Astrocyte of the cerebellum (primary cell): ENCODE measurements around the gene PIM1.

Source experiments
- DNase-seq: peaks from one replicate; pipeline ENCODE4 v3.0.0-alpha.2; 2011; ENCODE audit warnings: low read depth
- H3K4me3 ChIP-seq: 2 replicates; pipeline ENCODE4 v1.5.1; 2011; ENCODE audit warnings: mild to moderate bottlenecking, low read depth, low read length, moderate library complexity
- in situ Hi-C: cut with HindIII; loops from 2 replicates; pipeline ENCODE4 v1.10.0; 2017; ENCODE audit warnings: low sequenced_read_pairs
- TF ChIP-seq, protein P1 (sequence below): IDR thresholded peaks from 2 replicates; pipeline ENCODE4 v1.5.1; 2012; ENCODE audit warnings: low read length, low read depth, moderate library complexity, mild to moderate bottlenecking; ENCODE audit errors: missing control alignments

The PIM1 gene

DNA sequence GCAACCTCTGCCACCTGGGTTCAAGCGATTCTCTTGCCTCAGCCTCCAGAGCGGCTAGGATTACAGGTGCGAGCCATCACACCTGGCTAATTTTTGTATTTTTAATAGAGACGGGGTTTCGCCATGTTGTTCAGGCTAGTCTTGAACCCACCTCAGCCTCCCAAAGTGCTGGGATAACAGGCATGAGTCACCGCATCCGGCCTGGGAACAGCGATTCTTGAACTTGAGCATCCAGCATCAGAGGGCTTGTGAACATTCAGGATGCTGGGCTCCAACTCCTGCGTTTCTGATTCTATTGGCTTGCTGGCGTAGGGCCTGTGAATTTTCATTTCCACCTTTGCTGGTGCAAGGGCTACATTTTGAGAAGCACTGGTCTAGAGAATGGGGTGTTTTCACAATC, 24.5 kb upstream of the PIM1 start:
- in situ Hi-C loops = no loop called here
- TF ChIP-seq, protein P1, sequence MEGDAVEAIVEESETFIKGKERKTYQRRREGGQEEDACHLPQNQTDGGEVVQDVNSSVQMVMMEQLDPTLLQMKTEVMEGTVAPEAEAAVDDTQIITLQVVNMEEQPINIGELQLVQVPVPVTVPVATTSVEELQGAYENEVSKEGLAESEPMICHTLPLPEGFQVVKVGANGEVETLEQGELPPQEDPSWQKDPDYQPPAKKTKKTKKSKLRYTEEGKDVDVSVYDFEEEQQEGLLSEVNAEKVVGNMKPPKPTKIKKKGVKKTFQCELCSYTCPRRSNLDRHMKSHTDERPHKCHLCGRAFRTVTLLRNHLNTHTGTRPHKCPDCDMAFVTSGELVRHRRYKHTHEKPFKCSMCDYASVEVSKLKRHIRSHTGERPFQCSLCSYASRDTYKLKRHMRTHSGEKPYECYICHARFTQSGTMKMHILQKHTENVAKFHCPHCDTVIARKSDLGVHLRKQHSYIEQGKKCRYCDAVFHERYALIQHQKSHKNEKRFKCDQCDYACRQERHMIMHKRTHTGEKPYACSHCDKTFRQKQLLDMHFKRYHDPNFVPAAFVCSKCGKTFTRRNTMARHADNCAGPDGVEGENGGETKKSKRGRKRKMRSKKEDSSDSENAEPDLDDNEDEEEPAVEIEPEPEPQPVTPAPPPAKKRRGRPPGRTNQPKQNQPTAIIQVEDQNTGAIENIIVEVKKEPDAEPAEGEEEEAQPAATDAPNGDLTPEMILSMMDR = no peak
- H3K4me3 ChIP-seq = no peak overlapping the region
- no peak for DNase-seq

DNA sequence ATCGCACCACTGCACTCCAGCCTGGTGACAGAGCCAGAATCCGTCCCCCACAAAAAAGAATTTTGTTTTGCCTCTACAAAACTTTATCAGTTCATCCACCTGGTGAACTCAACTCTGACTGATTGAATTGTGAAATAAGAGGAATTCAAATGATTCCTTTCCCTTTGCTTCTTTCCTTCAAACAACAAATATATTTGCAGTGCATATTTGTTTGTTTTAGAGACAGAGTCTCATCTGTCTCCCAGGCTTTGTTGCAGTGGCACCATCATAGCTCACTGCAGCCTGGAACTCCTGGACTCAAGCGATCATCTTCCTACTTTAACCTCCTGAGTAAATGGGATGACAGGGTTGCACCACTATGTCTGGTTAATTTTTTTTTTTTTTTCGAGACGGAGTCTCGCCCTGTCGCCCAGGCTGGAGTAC, 23.2 kb upstream of the PIM1 start:
- in situ Hi-C loops = no loop called here
- TF ChIP-seq, protein P1 = no peak
- no peak for DNase-seq
- H3K4me3 ChIP-seq = no peak overlapping the region

DNA sequence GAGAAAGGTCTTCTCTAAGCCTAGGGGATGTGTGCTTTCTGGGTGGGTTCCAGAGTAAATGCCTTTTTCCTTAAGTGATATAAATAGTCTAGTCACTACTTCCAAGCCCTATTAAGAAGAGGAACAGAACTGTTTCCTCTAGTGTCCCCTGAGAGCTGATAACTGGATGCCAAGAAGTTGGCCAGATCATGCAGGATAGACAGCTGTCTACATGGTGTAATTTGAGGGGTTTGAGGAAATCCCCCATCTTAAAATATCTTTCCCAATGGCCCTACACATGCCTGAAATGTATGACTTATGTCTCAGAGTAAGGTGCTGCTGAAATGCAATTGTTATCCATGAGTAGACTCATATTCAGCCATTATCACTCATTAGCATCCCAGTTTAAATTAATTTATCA, 20.2 kb upstream of the PIM1 start:
- in situ Hi-C loops = no loop called here
- DNase-seq = no peak
- no peak overlapping the region for H3K4me3 ChIP-seq
- TF ChIP-seq, protein P1 = no peak

DNA sequence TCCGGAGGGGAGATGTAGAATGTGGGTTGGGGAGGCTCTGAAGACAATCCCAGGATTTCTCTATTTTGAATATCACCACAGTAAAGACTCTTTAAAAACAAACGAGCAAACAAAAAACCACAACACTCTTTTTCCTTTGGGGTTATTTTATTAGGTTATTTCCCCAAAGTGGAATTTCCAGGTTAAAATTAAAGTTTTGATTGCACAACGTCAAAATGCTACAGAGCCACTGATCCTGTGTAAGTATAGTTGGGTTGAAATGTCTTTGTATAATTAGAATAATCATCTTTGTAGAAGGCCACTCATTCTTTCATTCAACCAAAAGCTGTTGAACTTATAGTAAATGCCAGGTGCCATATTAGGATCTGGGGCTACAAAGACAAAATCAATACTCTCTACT, 19.6 kb upstream of the PIM1 start:
- in situ Hi-C loops = no loop called here
- no peak overlapping the region for H3K4me3 ChIP-seq
- no peak for DNase-seq
- TF ChIP-seq, protein P1 = no peak

DNA sequence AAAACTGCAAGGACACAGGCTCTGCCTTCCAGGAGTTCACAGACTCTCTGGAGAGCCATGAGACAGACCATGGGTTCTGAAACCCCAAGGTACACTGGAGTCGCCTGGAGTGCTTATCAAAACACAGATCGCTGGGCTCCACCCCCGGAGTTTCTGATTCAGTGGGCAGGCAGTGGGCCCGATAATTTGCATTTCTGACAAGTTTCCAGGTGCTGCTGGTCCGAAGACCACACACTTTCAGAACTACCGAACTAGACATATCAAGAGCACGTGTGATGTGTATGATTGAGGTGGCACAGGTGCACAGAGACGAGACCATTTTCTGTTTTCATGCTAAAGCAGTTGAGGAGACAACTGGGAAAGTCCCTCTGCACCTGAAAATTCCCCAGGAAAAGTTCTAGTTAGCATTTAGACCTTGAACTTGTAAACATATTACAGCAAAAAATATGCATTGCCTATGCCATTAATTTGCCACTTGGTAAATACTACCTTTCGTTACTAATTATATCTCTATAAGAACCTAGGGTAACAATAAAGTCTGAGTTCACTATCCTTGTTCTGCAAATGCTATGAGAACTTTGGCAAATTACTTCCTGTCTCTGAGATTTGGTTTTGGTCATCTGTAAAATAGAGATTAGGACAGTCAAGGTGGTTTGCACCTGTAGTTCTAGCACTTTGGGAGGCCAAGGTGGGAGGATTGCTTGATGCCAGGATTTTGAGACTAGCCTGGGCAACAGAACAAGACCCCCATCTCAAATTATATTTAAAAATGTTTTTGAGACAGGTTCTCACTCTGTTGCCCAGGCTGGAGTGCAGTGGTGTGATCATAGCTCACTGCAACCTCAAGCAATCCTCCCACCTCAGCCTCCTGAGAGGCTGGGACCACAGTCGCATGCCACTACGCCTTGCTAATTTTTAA, 14.3 kb upstream of the PIM1 start:
- H3K4me3 ChIP-seq = no peak overlapping the region
- TF ChIP-seq, protein P1 = no peak
- no peak for DNase-seq
- in situ Hi-C loops = no loop called here

DNA sequence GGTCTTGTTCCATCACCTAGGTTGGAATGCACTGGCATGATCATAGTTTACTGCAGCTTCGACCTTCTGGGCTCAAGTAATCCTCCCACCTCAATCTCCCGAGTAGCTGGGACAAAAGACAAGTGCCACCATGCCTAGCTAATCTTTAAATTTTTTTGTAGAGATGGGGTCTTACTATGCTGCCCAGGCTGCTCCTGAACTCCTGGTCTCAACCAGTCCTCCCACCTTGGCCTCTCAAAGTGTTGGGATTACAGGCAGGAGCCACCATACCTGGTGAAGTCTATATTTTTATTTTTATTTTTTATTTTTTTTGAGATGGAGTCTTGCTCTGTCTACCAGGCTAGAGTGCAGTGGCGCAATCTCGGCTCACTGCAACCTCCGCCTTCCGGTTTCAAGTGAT, 11.4 kb upstream of the PIM1 start:
- no peak overlapping the region for H3K4me3 ChIP-seq
- DNase-seq = no peak
- in situ Hi-C loops = no loop called here
- TF ChIP-seq, protein P1 = no peak
